Neuronal stem cell (in vitro differentiated cells): ENCODE results near the gene TSC22D4.
A peak's percentile ranks its signal among the peaks of the same experiment; 100 is the strongest.

Experiments
- DNase-seq: peaks from one replicate; pipeline ENCODE4 v3.0.0-alpha.2; 2013; ENCODE audit warnings: low spot score
- H2AFZ ChIP-seq: one replicate; pipeline ENCODE4 v1.6.1; 2013; ENCODE audit warnings: mild to moderate bottlenecking, low read length, inconsistent platforms
- H2AK5ac ChIP-seq: 2 replicates; pipeline ENCODE4 v1.6.1; 2013; ENCODE audit warnings: low read depth, mild to moderate bottlenecking, inconsistent platforms, low read length, moderate library complexity, mixed read lengths
- H2BK120ac ChIP-seq: 2 replicates; pipeline ENCODE4 v1.6.1; 2013; ENCODE audit warnings: low read depth, mild to moderate bottlenecking, inconsistent platforms, low read length, moderate library complexity, mixed read lengths
- H2BK12ac ChIP-seq: one replicate; pipeline ENCODE4 v1.6.1; 2013; ENCODE audit warnings: low read length, inconsistent platforms
- H2BK15ac ChIP-seq: 2 replicates; pipeline ENCODE4 v1.6.1; 2013; ENCODE audit warnings: mild to moderate bottlenecking, low read length, inconsistent platforms, mixed read lengths
- H2BK5ac ChIP-seq: one replicate; pipeline ENCODE4 v1.6.1; 2013; ENCODE audit warnings: inconsistent platforms, mild to moderate bottlenecking, low read length, moderate library complexity
- H3K14ac ChIP-seq: one replicate; pipeline ENCODE4 v1.6.1; 2013; ENCODE audit warnings: low read length, inconsistent platforms
- H3K18ac ChIP-seq: 2 replicates; pipeline ENCODE4 v1.6.1; 2013; ENCODE audit warnings: low read length, inconsistent platforms
- H3K23ac ChIP-seq: 2 replicates; pipeline ENCODE4 v1.6.1; 2013; ENCODE audit warnings: low read depth, mild to moderate bottlenecking, mixed read lengths, low read length, inconsistent platforms; ENCODE audit not compliant: poor library complexity
- H3K27ac ChIP-seq: replicated peaks from 3 replicates; pipeline ENCODE4 v1.5.1; 2013; ENCODE audit warnings: low read length, inconsistent platforms
- H3K27me3 ChIP-seq, 3 experiments: 2 replicates each; pipeline ENCODE4 v1.6.1; 2013; ENCODE audit warnings: low read length in 3 of 3, mild to moderate bottlenecking in 2 of 3, inconsistent platforms in 1 of 3, low read depth in 1 of 3, mixed read lengths in 1 of 3, moderate library complexity in 1 of 3; ENCODE audit not compliant: control insufficient read depth in 3 of 3, insufficient read depth in 3 of 3
- H3K36me3 ChIP-seq, 2 donors: replicated peaks in 1 of 2; 2 replicates each; pipeline ENCODE4 v1.6.1; 2013; ENCODE audit warnings: low read length in 2 of 2; ENCODE audit not compliant: control insufficient read depth in 2 of 2, insufficient read depth in 2 of 2
- H3K4ac ChIP-seq: 2 replicates; pipeline ENCODE4 v1.6.1; 2013; ENCODE audit warnings: inconsistent platforms, mild to moderate bottlenecking, low read length, moderate library complexity
- H3K4me1 ChIP-seq, 2 donors: 1 replicate in 1 of 2; 2 replicates in 1 of 2; pipeline ENCODE4 v1.6.1; 2013; ENCODE audit warnings: low read length in 2 of 2, low read depth in 1 of 2; ENCODE audit not compliant: control insufficient read depth in 2 of 2, insufficient read depth in 1 of 2
- H3K4me2 ChIP-seq: one replicate; pipeline ENCODE4 v1.6.1; 2013; ENCODE audit warnings: mild to moderate bottlenecking, low read length, inconsistent platforms; ENCODE audit not compliant: insufficient read depth, poor library complexity, severe bottlenecking
- H3K4me3 ChIP-seq, 2 donors: 2 replicates each; pipeline ENCODE4 v1.5.1; 2013; ENCODE audit warnings: low read length in 2 of 2, mild to moderate bottlenecking in 2 of 2, inconsistent platforms in 1 of 2, moderate library complexity in 1 of 2
- H3K79me1 ChIP-seq: one replicate; pipeline ENCODE4 v1.6.1; 2013; ENCODE audit warnings: low read depth, mild to moderate bottlenecking, inconsistent platforms, low read length, moderate library complexity
- H3K9ac ChIP-seq: one replicate; pipeline ENCODE4 v1.6.1; 2013; ENCODE audit warnings: mild to moderate bottlenecking, low read depth, low read length, inconsistent platforms; ENCODE audit not compliant: poor library complexity
- H3K9me3 ChIP-seq, 2 donors: replicated peaks in 1 of 2; 2 replicates each; pipeline versions ENCODE3 to v1.6.1; 2013; ENCODE audit warnings: low read length in 2 of 2, mild to moderate bottlenecking in 2 of 2, inconsistent platforms in 1 of 2, low read depth in 1 of 2, mixed read lengths in 1 of 2, moderate library complexity in 1 of 2; ENCODE audit not compliant: control insufficient read depth in 2 of 2, insufficient read depth in 1 of 2
- H4K8ac ChIP-seq: one replicate; pipeline ENCODE4 v1.6.1; 2013; ENCODE audit warnings: low read depth, mild to moderate bottlenecking, inconsistent platforms, low read length, moderate library complexity
- H4K91ac ChIP-seq: one replicate; pipeline ENCODE4 v1.6.1; 2013; ENCODE audit warnings: low read length, low read depth, mild to moderate bottlenecking, inconsistent platforms; ENCODE audit not compliant: poor library complexity
- WGBS, 2 donors: extraction: QIAGEN DNeasy Blood & Tissue Kit; methylation state at CpG; one replicate each; pipeline ENCODE4 v1.1.7; 2013; ENCODE audit warnings: missing lambda C conversion rate in 2 of 2, mixed read lengths in 1 of 2; ENCODE audit not compliant: insufficient read length in 2 of 2, insufficient replicate concordance in 1 of 2; ENCODE audit errors: extremely low coverage in 2 of 2; 5-methylcytosine and 5-hydroxymethylcytosine counted together

The TSC22D4 gene

GRCh38 chr7:100516135-100516812 lies 37.3 kb upstream of the TSC22D4 start:
- no peak overlapping the region for H4K91ac ChIP-seq
- H3K4me2 ChIP-seq, result no peak overlapping the region
- H3K9ac ChIP-seq, result no peak overlapping the region
- H3K4ac ChIP-seq, result no peak overlapping the region
- H2AK5ac ChIP-seq, result no peak overlapping the region
- no peaks in the 10 kb centered on the region for H3K79me1 ChIP-seq
- no peak overlapping the region for H2BK5ac ChIP-seq
- no peak overlapping the region for H3K14ac ChIP-seq
- no peak overlapping the region for H3K27ac ChIP-seq
- H3K36me3 ChIP-seq, result no peaks in the 10 kb centered on the region
- no peak overlapping the region for H2BK12ac ChIP-seq
- H3K4me3 ChIP-seq, result no peak overlapping the region
- no peaks in the 10 kb centered on the region for H3K9me3 ChIP-seq
- peaks cover 0 to 1% (median 0%) of the 10 kb centered on the region in 3 experiments for H3K27me3 ChIP-seq
- no peak overlapping the region for H2BK15ac ChIP-seq
- H3K23ac ChIP-seq, result no peak overlapping the region
- peak overlapping the region; percentile 19 for H2AFZ ChIP-seq
- no peak overlapping the region for H2BK120ac ChIP-seq
- DNase-seq, result no peak
- WGBS, 2 donors, result no CpG with 5 or more reads among the region's 4 CpGs
- H3K18ac ChIP-seq, result no peak overlapping the region
- no peaks in the 10 kb centered on the region for H3K4me1 ChIP-seq
- H4K8ac ChIP-seq, result no peak overlapping the region

- H2AK5ac ChIP-seq, result no peak overlapping the region
- H3K27ac ChIP-seq, result no peak overlapping the region
- H2BK15ac ChIP-seq, result no peak overlapping the region
- no peak overlapping the region for H2BK12ac ChIP-seq
- no peak overlapping the region for H3K4ac ChIP-seq
- no peak overlapping the region for H2BK120ac ChIP-seq
- H2AFZ ChIP-seq, result no peak overlapping the region
- no peak overlapping the region for H4K8ac ChIP-seq
- H3K4me2 ChIP-seq, result no peak overlapping the region
- H3K79me1 ChIP-seq, result no peaks in the 10 kb centered on the region
- H3K27me3 ChIP-seq, result peaks cover 0 to under 1% (median 0%) of the 10 kb centered on the region in 3 experiments
- no peaks in the 10 kb centered on the region for H3K9me3 ChIP-seq
- no peaks in the 10 kb centered on the region for H3K4me1 ChIP-seq
- no peak for DNase-seq
- H2BK5ac ChIP-seq, result no peak overlapping the region
- H3K18ac ChIP-seq, result no peak overlapping the region
- H3K14ac ChIP-seq, result no peak overlapping the region
- no peak overlapping the region for H3K4me3 ChIP-seq
- no peak overlapping the region for H3K23ac ChIP-seq
- H4K91ac ChIP-seq, result no peak overlapping the region
- H3K9ac ChIP-seq, result no peak overlapping the region
- WGBS, 2 donors, result no CpG with 5 or more reads among the region's 2 CpGs
- no peaks in the 10 kb centered on the region for H3K36me3 ChIP-seq
Measured at GRCh38 chr7:100515072-100515532, 36.1 kb upstream of the TSC22D4 start.

- no peak overlapping the region for H2BK120ac ChIP-seq
- H2BK15ac ChIP-seq, result no peak overlapping the region
- H3K18ac ChIP-seq, result no peak overlapping the region
- no peak overlapping the region for H4K8ac ChIP-seq
- H2BK5ac ChIP-seq, result no peak overlapping the region
- no peak overlapping the region for H3K9ac ChIP-seq
- 100% methylated on average over 1 of the region's 9 CpGs; no CpG with 5 or more reads in 1 of the 2 donors for WGBS, 2 donors
- H2AK5ac ChIP-seq, result no peak overlapping the region
- no peaks in the 10 kb centered on the region for H3K4me1 ChIP-seq
- H4K91ac ChIP-seq, result no peak overlapping the region
- no peaks in the 10 kb centered on the region for H3K79me1 ChIP-seq
- H2BK12ac ChIP-seq, result no peak overlapping the region
- no peaks in the 10 kb centered on the region for H3K36me3 ChIP-seq
- no peak for DNase-seq
- H3K27me3 ChIP-seq, result no peaks in the 10 kb centered on the region
- no peak overlapping the region for H3K14ac ChIP-seq
- no peak overlapping the region for H2AFZ ChIP-seq
- H3K9me3 ChIP-seq, result no peaks in the 10 kb centered on the region
- H3K27ac ChIP-seq, result no peak overlapping the region
- H3K4me3 ChIP-seq, result no peak overlapping the region
- no peak overlapping the region for H3K23ac ChIP-seq
- no peak overlapping the region for H3K4me2 ChIP-seq
- H3K4ac ChIP-seq, result no peak overlapping the region
Measured at GRCh38 chr7:100513212-100513810, 34.3 kb upstream of the TSC22D4 start.

- no peak for DNase-seq
- WGBS, 2 donors, result no CpG with 5 or more reads among the region's 9 CpGs
- H3K4me3 ChIP-seq, result no peak overlapping the region
- no peaks in the 10 kb centered on the region for H3K27me3 ChIP-seq
- no peak overlapping the region for H3K4me2 ChIP-seq
- no peak overlapping the region for H3K23ac ChIP-seq
- H3K18ac ChIP-seq, result no peak overlapping the region
- no peak overlapping the region for H2BK12ac ChIP-seq
- no peak overlapping the region for H2BK120ac ChIP-seq
- H3K9ac ChIP-seq, result no peak overlapping the region
- H3K36me3 ChIP-seq, result no peaks in the 10 kb centered on the region
- no peaks in the 10 kb centered on the region for H3K79me1 ChIP-seq
- H4K91ac ChIP-seq, result no peak overlapping the region
- peaks cover 0 to 3% of the 10 kb centered on the region in 2 donors for H3K4me1 ChIP-seq
- no peak overlapping the region for H3K14ac ChIP-seq
- H3K27ac ChIP-seq, result no peak overlapping the region
- no peak overlapping the region for H2BK5ac ChIP-seq
- H2BK15ac ChIP-seq, result no peak overlapping the region
- H2AK5ac ChIP-seq, result no peak overlapping the region
- no peaks in the 10 kb centered on the region for H3K9me3 ChIP-seq
- H3K4ac ChIP-seq, result no peak overlapping the region
- H4K8ac ChIP-seq, result no peak overlapping the region
- no peak overlapping the region for H2AFZ ChIP-seq
Measured at GRCh38 chr7:100510437-100511239, 31.6 kb upstream of the TSC22D4 start.
